HEK293 (cell line): ENCODE measurements around the gene DPH7.

Experiments used
- CTCF ChIA-PET: fragments of 350-600 bp; formaldehyde crosslinking; extraction: SDS; loops from one replicate; lab custom pipeline; 2021; ENCODE audit warnings: antibody characterized with exemption; lab: Yijun Ruan, JAX
- POLR2A ChIA-PET: fragments of 300-600 bp; formaldehyde crosslinking; extraction: SDS; loops from one replicate; lab custom pipeline; 2020; ENCODE audit warnings: antibody characterized with exemption, inconsistent platforms; lab: Yijun Ruan, JAX
- H3K27ac ChIP-seq: fragments of 200-500 bp; sonication (Bioruptor generic); 2 replicates; pipeline ENCODE4 v1.5.1; 2014; ENCODE audit warnings: low read depth, low read length, control low read depth, inconsistent platforms; ENCODE audit errors: extremely low read depth
- H3K36me3 ChIP-seq, 2 experiments: fragments of 200-500 bp in 1 of 2; sonication (Bioruptor generic) in 1 of 2; 1 replicate in 1 of 2; 2 replicates in 1 of 2; pipeline ENCODE4 v1.5.1; 2014 to 2017; ENCODE audit warnings: inconsistent platforms in 2 of 2, low read length in 2 of 2; ENCODE audit not compliant: control insufficient read depth in 2 of 2, insufficient read depth in 1 of 2
- H3K4me1 ChIP-seq: fragments of 200-500 bp; sonication (Bioruptor generic); 2 replicates; pipeline ENCODE4 v1.5.1; 2014; ENCODE audit warnings: mild to moderate bottlenecking, low read length, inconsistent platforms; ENCODE audit not compliant: control insufficient read depth, insufficient read depth
- H3K4me3 ChIP-seq: 2 replicates; pipeline ENCODE4 v1.5.1; 2011; ENCODE audit warnings: low read depth, mild to moderate bottlenecking, control low read depth, low read length, moderate library complexity
- H3K9me3 ChIP-seq: fragments of 200-500 bp; sonication (Bioruptor generic); 2 replicates; pipeline ENCODE4 v1.5.1; 2014; ENCODE audit warnings: low read depth, low read length, inconsistent platforms; ENCODE audit not compliant: control insufficient read depth, insufficient read depth
- EGR2 ChIP-seq: fragments of 450-650 bp; formaldehyde crosslinking; IDR thresholded peaks from 2 replicates; pipeline ENCODE4 v1.5.1; 2016; ENCODE audit warnings: low read depth, missing biosample characterization, missing genetic modification characterization
- GLIS1 ChIP-seq: fragments of 450-650 bp; formaldehyde crosslinking; IDR thresholded peaks from 2 replicates; pipeline ENCODE4 v1.5.1; 2016; ENCODE audit warnings: missing biosample characterization, missing genetic modification characterization
- KLF1 ChIP-seq: fragments of 450-650 bp; formaldehyde crosslinking; IDR thresholded peaks from 2 replicates; pipeline ENCODE4 v1.5.1; 2016; ENCODE audit warnings: missing biosample characterization, missing genetic modification characterization
- KLF10 ChIP-seq: fragments of 450-650 bp; IDR thresholded peaks from 2 replicates; pipeline ENCODE4 v1.5.1; 2018; ENCODE audit warnings: missing biosample characterization, mild to moderate bottlenecking, missing genetic modification characterization
- KLF8 ChIP-seq: fragments of 450-650 bp; formaldehyde crosslinking; IDR thresholded peaks from 2 replicates; pipeline ENCODE4 v1.5.1; 2016; ENCODE audit warnings: missing biosample characterization, missing genetic modification characterization
- KLF9 ChIP-seq: fragments of 450-650 bp; formaldehyde crosslinking; IDR thresholded peaks from 2 replicates; pipeline ENCODE4 v1.5.1; 2016; ENCODE audit warnings: missing biosample characterization, missing genetic modification characterization, low read depth
- SP2 ChIP-seq: fragments of 450-650 bp; formaldehyde crosslinking; IDR thresholded peaks from 2 replicates; pipeline ENCODE4 v1.5.1; 2016; ENCODE audit warnings: missing biosample characterization, missing genetic modification characterization
- SP3 ChIP-seq: fragments of 450-650 bp; formaldehyde crosslinking; IDR thresholded peaks from 2 replicates; pipeline ENCODE4 v1.5.1; 2016; ENCODE audit warnings: missing biosample characterization, missing genetic modification characterization
- SP7 ChIP-seq: fragments of 450-650 bp; formaldehyde crosslinking; IDR thresholded peaks from 2 replicates; pipeline ENCODE4 v1.5.1; 2016; ENCODE audit warnings: missing biosample characterization, missing genetic modification characterization
- WT1 ChIP-seq: fragments of 450-650 bp; formaldehyde crosslinking; IDR thresholded peaks from 2 replicates; pipeline ENCODE4 v1.5.1; 2016; ENCODE audit warnings: missing biosample characterization, missing genetic modification characterization
- YY1 ChIP-seq: fragments of 450-650 bp; formaldehyde crosslinking; IDR thresholded peaks from 2 replicates; pipeline ENCODE4 v1.5.1; 2018; ENCODE audit warnings: missing biosample characterization, missing genetic modification characterization
- ZBTB20 ChIP-seq: fragments of 450-650 bp; formaldehyde crosslinking; IDR thresholded peaks from 2 replicates; pipeline ENCODE4 v1.5.1; 2016; ENCODE audit warnings: missing biosample characterization, missing genetic modification characterization
- ZBTB48 ChIP-seq: fragments of 450-650 bp; formaldehyde crosslinking; IDR thresholded peaks from 2 replicates; pipeline ENCODE4 v1.5.1; 2016; ENCODE audit warnings: missing biosample characterization, missing genetic modification characterization
- ZIC2 ChIP-seq: fragments of 450-650 bp; formaldehyde crosslinking; IDR thresholded peaks from 2 replicates; pipeline ENCODE4 v1.5.1; 2016; ENCODE audit warnings: missing biosample characterization, missing genetic modification characterization
- ZNF426 ChIP-seq: fragments of 450-650 bp; formaldehyde crosslinking; IDR thresholded peaks from 2 replicates; pipeline ENCODE4 v1.5.1; 2017; ENCODE audit warnings: missing biosample characterization, missing genetic modification characterization, mild to moderate bottlenecking, inconsistent platforms, moderate library complexity
- ZNF473 ChIP-seq: fragments of 450-650 bp; formaldehyde crosslinking; IDR thresholded peaks from 2 replicates; pipeline ENCODE4 v1.5.1; 2017; ENCODE audit warnings: missing biosample characterization, missing genetic modification characterization
- ZNF48 ChIP-seq: fragments of 450-650 bp; formaldehyde crosslinking; IDR thresholded peaks from 2 replicates; pipeline ENCODE4 v1.5.1; 2016; ENCODE audit warnings: missing biosample characterization, missing genetic modification characterization
- ZNF521 ChIP-seq: fragments of 450-650 bp; formaldehyde crosslinking; IDR thresholded peaks from 2 replicates; pipeline ENCODE4 v1.5.1; 2017; ENCODE audit warnings: missing biosample characterization, mild to moderate bottlenecking, missing genetic modification characterization
- ZNF600 ChIP-seq: fragments of 450-650 bp; formaldehyde crosslinking; IDR thresholded peaks from 2 replicates; pipeline ENCODE4 v1.5.1; 2016; ENCODE audit warnings: missing biosample characterization, missing genetic modification characterization
- ZNF626 ChIP-seq: fragments of 450-650 bp; sonication (Bioruptor Pico); formaldehyde crosslinking; IDR thresholded peaks from 2 replicates; pipeline ENCODE4 v1.5.1; 2018; ENCODE audit warnings: missing biosample characterization, missing genetic modification characterization, inconsistent platforms
- ZNF76 ChIP-seq: fragments of 450-650 bp; formaldehyde crosslinking; IDR thresholded peaks from 2 replicates; pipeline ENCODE4; 2016; ENCODE audit warnings: low read depth, missing biosample characterization, missing genetic modification characterization, borderline replicate concordance
- ZSCAN30 ChIP-seq: fragments of 450-650 bp; IDR thresholded peaks from 2 replicates; pipeline ENCODE4 v1.5.1; 2018; ENCODE audit warnings: missing biosample characterization, mild to moderate bottlenecking, missing genetic modification characterization, moderate library complexity
- TF ChIP-seq, protein P1 (sequence below): fragments of 450-650 bp; formaldehyde crosslinking; IDR thresholded peaks from 2 replicates; pipeline ENCODE4 v1.5.1; 2016; ENCODE audit warnings: missing biosample characterization, missing genetic modification characterization
- TF ChIP-seq, protein P2 (sequence below): fragments of 450-650 bp; formaldehyde crosslinking; IDR thresholded peaks from 2 replicates; pipeline ENCODE4 v1.5.1; 2016; ENCODE audit warnings: missing biosample characterization, missing genetic modification characterization
- TF ChIP-seq, protein P3 (sequence below): fragments of 450-650 bp; formaldehyde crosslinking; IDR thresholded peaks from 2 replicates; pipeline ENCODE4 v1.5.1; 2016; ENCODE audit warnings: missing biosample characterization, missing genetic modification characterization
- TF ChIP-seq, protein P4 (sequence below): fragments of 450-650 bp; formaldehyde crosslinking; optimal IDR thresholded peaks from 2 replicates; pipeline ENCODE3; 2016; ENCODE audit warnings: missing biosample characterization, mild to moderate bottlenecking, missing genetic modification characterization

The DPH7 gene

DNA sequence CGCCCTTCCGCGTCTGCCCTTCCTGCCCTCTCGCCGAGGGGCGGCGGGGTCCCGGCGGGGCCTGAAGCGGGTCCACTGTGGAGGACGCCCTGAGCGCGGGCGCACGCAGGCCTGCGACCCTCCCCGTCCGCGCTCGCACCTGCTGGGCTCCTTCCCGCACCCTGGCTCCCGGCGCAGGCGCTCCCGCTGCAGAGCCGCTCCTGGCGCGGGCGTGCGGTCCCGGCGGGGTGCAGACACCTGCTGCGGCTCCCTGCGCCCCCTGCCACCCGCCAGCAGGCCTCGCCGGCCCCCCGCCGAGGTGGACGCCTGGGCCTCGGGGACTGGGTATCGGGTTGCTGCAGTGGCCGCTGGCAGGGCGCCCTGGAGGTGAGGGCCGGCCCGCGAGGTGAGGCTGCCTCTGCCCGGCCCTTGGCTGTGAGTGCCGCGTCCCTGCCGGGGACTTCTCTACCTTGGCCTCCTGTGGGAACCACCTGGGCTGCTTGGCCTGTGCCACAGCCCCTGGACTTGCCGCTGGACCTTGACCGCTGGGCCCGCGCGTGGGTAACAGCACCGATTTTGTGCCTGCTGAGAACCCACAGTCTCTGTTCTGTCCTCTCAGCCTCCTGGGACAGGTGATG lies 27.4 kb upstream of the DPH7 start (continued):
- TF ChIP-seq, protein P1, sequence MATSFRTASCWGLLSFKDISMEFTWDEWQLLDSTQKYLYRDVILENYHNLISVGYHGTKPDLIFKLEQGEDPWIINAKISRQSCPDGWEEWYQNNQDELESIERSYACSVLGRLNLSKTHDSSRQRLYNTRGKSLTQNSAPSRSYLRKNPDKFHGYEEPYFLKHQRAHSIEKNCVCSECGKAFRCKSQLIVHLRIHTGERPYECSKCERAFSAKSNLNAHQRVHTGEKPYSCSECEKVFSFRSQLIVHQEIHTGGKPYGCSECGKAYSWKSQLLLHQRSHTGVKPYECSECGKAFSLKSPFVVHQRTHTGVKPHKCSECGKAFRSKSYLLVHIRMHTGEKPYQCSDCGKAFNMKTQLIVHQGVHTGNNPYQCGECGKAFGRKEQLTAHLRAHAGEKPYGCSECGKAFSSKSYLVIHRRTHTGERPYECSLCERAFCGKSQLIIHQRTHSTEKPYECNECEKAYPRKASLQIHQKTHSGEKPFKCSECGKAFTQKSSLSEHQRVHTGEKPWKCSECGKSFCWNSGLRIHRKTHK (tag by site-specific recombination): no peak
- TF ChIP-seq ZNF76 (tag by site-specific recombination): no peak; the same call in 1 of the 2 replicates
- TF ChIP-seq, all 188 proteins: peak for 16

DNA sequence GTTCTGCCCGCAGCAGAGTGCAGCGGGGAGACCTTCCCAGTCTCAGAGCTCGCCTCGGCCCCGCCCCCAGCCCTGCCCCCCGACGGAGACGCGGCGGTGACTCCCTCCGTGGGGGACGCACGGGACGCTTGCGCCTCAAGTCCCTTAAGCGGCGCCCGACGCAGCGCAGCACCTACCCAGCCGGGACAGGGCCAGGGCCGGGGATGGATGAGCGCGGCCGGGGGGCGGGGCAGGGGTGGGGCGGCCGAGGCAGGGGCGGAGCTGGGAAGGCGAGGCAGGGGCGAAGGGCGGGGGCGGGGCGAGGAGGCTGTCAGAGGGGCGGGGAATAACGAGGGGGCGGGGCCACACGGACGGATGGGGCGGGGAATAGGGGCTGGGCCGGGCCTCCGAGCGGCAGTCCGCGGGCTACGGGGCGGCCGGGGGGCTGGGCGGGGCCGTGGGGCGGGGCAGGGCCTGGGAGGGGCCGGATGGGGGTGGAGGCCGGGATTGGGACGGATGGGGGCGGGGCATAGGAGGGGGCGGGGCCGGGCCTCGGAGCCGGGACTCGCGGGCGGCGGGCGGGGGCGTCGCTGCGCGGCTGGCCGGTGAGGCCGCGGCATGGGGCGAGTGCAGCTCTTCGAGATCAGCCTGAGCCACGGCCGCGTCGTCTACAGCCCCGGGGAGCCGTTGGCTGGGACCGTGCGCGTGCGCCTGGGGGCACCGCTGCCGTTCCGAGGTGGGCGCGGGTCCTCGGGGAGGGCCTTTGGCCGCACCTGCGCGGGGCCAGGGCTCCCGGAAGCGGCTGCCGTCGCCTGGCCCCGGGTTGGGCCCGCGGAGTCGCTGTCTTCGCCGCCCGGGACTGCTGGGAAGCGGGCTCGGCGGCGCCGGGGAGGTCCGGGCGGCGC lies 26.6 kb upstream of the DPH7 start, which contains the start of gene ARRDC1:
ARRDC1 (plus strand) TSS at position 566 of the 884 bp plus-strand sequence; CDS start at position 598, 32 bp downstream.
- H3K9me3 ChIP-seq: no peaks in the 10 kb centered on the region
- TF ChIP-seq SP7 (tag by site-specific recombination) (no peak), GLIS1 (tag by site-specific recombination) (peak; percentile 66), ZNF48 (tag by site-specific recombination) (no peak), KLF10 (tag by site-specific recombination) (peak; percentile 75), WT1 (no peak), KLF9 (tag by site-specific recombination) (peak; percentile 50; the same call in 1 of the 2 replicates), ZNF521 (tag by site-specific recombination) (no peak), ZNF626 (tag by site-specific recombination) (no peak), ZSCAN30 (tag by site-specific recombination) (peak; percentile 41), KLF1 (tag by site-specific recombination) (0 out of 2 replicates have a peak, but pooled peaks have one; percentile 10), ZNF76 (tag by site-specific recombination) (peak; percentile 50; the same call in 1 of the 2 replicates), ZBTB20 (tag by site-specific recombination) (peak; percentile 72), ZNF600 (tag by site-specific recombination) (0 out of 2 replicates have a peak, but pooled peaks have one; percentile 13), EGR2 (tag by site-specific recombination) (no peak), KLF8 (0 out of 2 replicates have a peak, but pooled peaks have one; percentile 10), ZNF426 (tag by site-specific recombination) (no peak), ZNF473 (tag by site-specific recombination) (no peak), SP2 (tag by site-specific recombination) (peak; percentile 34; the same call in 1 of the 2 replicates), YY1 (tag by site-specific recombination) (no peak), SP3 (tag by site-specific recombination) (peak; percentile 44), ZBTB48 (tag by site-specific recombination) (0 out of 2 replicates have a peak, but pooled peaks have one; percentile 16), ZIC2 (tag by site-specific recombination) (peak; percentile 35)
- TF ChIP-seq, protein P2, sequence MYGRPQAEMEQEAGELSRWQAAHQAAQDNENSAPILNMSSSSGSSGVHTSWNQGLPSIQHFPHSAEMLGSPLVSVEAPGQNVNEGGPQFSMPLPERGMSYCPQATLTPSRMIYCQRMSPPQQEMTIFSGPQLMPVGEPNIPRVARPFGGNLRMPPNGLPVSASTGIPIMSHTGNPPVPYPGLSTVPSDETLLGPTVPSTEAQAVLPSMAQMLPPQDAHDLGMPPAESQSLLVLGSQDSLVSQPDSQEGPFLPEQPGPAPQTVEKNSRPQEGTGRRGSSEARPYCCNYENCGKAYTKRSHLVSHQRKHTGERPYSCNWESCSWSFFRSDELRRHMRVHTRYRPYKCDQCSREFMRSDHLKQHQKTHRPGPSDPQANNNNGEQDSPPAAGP: 0 out of 2 replicates have a peak, but pooled peaks have one; percentile 16
- TF ChIP-seq, protein P3, sequence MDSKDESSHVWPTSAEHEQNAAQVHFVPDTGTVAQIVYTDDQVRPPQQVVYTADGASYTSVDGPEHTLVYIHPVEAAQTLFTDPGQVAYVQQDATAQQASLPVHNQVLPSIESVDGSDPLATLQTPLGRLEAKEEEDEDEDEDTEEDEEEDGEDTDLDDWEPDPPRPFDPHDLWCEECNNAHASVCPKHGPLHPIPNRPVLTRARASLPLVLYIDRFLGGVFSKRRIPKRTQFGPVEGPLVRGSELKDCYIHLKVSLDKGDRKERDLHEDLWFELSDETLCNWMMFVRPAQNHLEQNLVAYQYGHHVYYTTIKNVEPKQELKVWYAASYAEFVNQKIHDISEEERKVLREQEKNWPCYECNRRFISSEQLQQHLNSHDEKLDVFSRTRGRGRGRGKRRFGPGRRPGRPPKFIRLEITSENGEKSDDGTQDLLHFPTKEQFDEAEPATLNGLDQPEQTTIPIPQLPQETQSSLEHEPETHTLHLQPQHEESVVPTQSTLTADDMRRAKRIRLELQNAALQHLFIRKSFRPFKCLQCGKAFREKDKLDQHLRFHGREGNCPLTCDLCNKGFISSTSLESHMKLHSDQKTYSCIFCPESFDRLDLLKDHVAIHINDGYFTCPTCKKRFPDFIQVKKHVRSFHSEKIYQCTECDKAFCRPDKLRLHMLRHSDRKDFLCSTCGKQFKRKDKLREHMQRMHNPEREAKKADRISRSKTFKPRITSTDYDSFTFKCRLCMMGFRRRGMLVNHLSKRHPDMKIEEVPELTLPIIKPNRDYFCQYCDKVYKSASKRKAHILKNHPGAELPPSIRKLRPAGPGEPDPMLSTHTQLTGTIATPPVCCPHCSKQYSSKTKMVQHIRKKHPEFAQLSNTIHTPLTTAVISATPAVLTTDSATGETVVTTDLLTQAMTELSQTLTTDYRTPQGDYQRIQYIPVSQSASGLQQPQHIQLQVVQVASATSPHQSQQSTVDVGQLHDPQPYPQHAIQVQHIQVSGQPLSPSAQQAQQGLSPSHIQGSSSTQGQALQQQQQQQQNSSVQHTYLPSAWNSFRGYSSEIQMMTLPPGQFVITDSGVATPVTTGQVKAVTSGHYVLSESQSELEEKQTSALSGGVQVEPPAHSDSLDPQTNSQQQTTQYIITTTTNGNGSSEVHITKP (tag by site-specific recombination): peak; percentile 22; the same call in 1 of the 2 replicates
- TF ChIP-seq, protein P4, sequence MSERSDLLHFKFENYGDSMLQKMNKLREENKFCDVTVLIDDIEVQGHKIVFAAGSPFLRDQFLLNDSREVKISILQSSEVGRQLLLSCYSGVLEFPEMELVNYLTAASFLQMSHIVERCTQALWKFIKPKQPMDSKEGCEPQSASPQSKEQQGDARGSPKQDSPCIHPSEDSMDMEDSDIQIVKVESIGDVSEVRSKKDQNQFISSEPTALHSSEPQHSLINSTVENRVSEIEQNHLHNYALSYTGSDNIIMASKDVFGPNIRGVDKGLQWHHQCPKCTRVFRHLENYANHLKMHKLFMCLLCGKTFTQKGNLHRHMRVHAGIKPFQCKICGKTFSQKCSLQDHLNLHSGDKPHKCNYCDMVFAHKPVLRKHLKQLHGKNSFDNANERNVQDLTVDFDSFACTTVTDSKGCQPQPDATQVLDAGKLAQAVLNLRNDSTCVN (tag by site-specific recombination): peak; percentile 43
- TF ChIP-seq, all 188 proteins: peak for 16
- H3K4me3 ChIP-seq: peak within 1 kb of the TSS; percentile 66
- ChIA-PET POLR2A (interaction anchor here (0.5 to 2.3 kb wide), 17 partner anchors 8 to 519 kb away, joined by 3 to 43 read pairs (median 5); partner anchors contain the start of genes DPH7, EHMT1, MAN1B1 and MRPL41), CTCF (no interaction called here)
- no peaks in the 10 kb centered on the region for H3K36me3 ChIP-seq
- peak within 1 kb of the TSS; percentile 72; the same call in 1 of the 2 replicates for H3K27ac ChIP-seq
- H3K4me1 ChIP-seq: no peaks in the 10 kb centered on the region
